H1 (cell line): Measurements from ENCODE around the gene TDRD9. TPM values are rescaled to one million over a fixed set of nuclear protein-coding genes. Genes with fewer than 3 reads are reported as not detected.

Experiments used
- CTCF ChIA-PET: fragments of 300-600 bp; sonication (Branson Sonifier 250); formaldehyde crosslinking; loops from one replicate; lab custom pipeline; 2021; ENCODE audit not compliant: partially characterized antibody; lab: Charles Lee
- POLR2A ChIA-PET: fragments of 300-600 bp; sonication (Branson Sonifier 250); formaldehyde crosslinking; loops from one replicate; lab custom pipeline; 2021; ENCODE audit warnings: inconsistent platforms; ENCODE audit not compliant: partially characterized antibody; lab: Charles Lee
- DNase-seq, 2 experiments: peaks; one replicate each; pipeline versions ENCODE4 v3.0.0 to v3.0.0-alpha.2; 2010 to 2022; ENCODE audit warnings: low spot score in 2 of 2, low read depth in 1 of 2, mixed read lengths in 1 of 2
- FAIRE-seq: peaks from 2 replicates; lab custom pipeline; 2011; peaks lifted over from hg19 to GRCh38; lab: Jason Lieb, UNC
- H2AFZ ChIP-seq: 2 replicates; pipeline ENCODE4 v1.8.1; 2012; ENCODE audit warnings: low read length, inconsistent platforms
- H2AK5ac ChIP-seq: 2 replicates; pipeline ENCODE4 v1.6.1; 2013; ENCODE audit warnings: low read depth, low read length
- H2BK120ac ChIP-seq: replicated peaks from 2 replicates; pipeline ENCODE3; 2013; ENCODE audit warnings: low read depth, low read length, inconsistent platforms
- H2BK12ac ChIP-seq: 2 replicates; pipeline ENCODE4 v1.6.1; 2013; ENCODE audit warnings: low read depth, low read length
- H2BK15ac ChIP-seq: 2 replicates; pipeline ENCODE4 v1.6.1; 2013; ENCODE audit warnings: low read length
- H2BK20ac ChIP-seq: 2 replicates; pipeline ENCODE4 v1.6.1; 2013; ENCODE audit warnings: low read length
- H2BK5ac ChIP-seq: 2 replicates; pipeline ENCODE4 v1.6.1; 2013; ENCODE audit warnings: low read depth, low read length
- H3K14ac ChIP-seq: 2 replicates; pipeline ENCODE4 v1.6.1; 2013; ENCODE audit warnings: inconsistent platforms; ENCODE audit not compliant: insufficient read length
- H3K18ac ChIP-seq: 2 replicates; pipeline ENCODE4 v1.6.1; 2013; ENCODE audit warnings: low read length; ENCODE audit errors: extremely low read depth
- H3K23ac ChIP-seq: 2 replicates; pipeline ENCODE4 v1.6.1; 2013; ENCODE audit warnings: inconsistent platforms; ENCODE audit not compliant: insufficient read length
- H3K23me2 ChIP-seq: 2 replicates; pipeline ENCODE4 v1.6.1; 2013; ENCODE audit warnings: low read depth, low read length
- H3K27ac ChIP-seq: 2 replicates; pipeline ENCODE4 v1.6.1; 2011; ENCODE audit warnings: low read depth, low read length, inconsistent platforms
- H3K27me3 ChIP-seq, 4 experiments: replicated peaks in 1 of 4; 1 replicate in 1 of 4; 2 replicates in 3 of 4; pipeline versions ENCODE4 v1.6.1 to v1.8.1; 2011 to 2013; ENCODE audit warnings: low read length in 3 of 4, mild to moderate bottlenecking in 3 of 4, inconsistent platforms in 2 of 4, mixed read lengths in 2 of 4, moderate library complexity in 1 of 4; ENCODE audit not compliant: control insufficient read depth in 3 of 4, insufficient read depth in 3 of 4; ENCODE audit errors: extremely low read depth in 1 of 4
- H3K36me3 ChIP-seq, 4 experiments: 2 replicates each; pipeline versions ENCODE4 v1.6.1 to v1.8.1; 2011 to 2013; ENCODE audit warnings: mild to moderate bottlenecking in 4 of 4, low read length in 3 of 4, moderate library complexity in 2 of 4, control low read depth in 1 of 4, inconsistent platforms in 1 of 4; ENCODE audit not compliant: insufficient read depth in 4 of 4, control insufficient read depth in 2 of 4
- H3K4ac ChIP-seq: replicated peaks from 2 replicates; pipeline ENCODE3; 2013; ENCODE audit warnings: low read length, low read depth, mixed read lengths, inconsistent platforms; ENCODE audit not compliant: insufficient read length
- H3K4me1 ChIP-seq, 4 experiments: replicated peaks in 1 of 4; 1 replicate in 1 of 4; 2 replicates in 3 of 4; pipeline versions ENCODE4 v1.6.1 to v1.8.1; 2011 to 2013; ENCODE audit warnings: low read length in 3 of 4, inconsistent platforms in 2 of 4, mixed read lengths in 1 of 4; ENCODE audit not compliant: insufficient read depth in 4 of 4, control insufficient read depth in 3 of 4
- H3K4me2 ChIP-seq, 2 experiments: 2 replicates each; pipeline versions ENCODE4 v1.6.1 to v1.8.1; 2011 to 2013; ENCODE audit warnings: low read depth in 2 of 2, low read length in 2 of 2, control low read depth in 1 of 2, inconsistent platforms in 1 of 2, mild to moderate bottlenecking in 1 of 2; ENCODE audit not compliant: insufficient read depth in 1 of 2
- H3K4me3 ChIP-seq, 4 experiments: fragments of 200-600, 300-600 bp in 1 of 4; sonication (generic), shearing (Covaris generic), sonication (Bioruptor Twin) in 1 of 4; 2 replicates each; pipeline versions ENCODE4 v1.5.1 to v1.8.1; 2011 to 2016; ENCODE audit warnings: low read length in 4 of 4, low read depth in 3 of 4, control low read depth in 2 of 4, inconsistent platforms in 2 of 4, mild to moderate bottlenecking in 2 of 4, mixed read lengths in 1 of 4, moderate library complexity in 1 of 4; ENCODE audit not compliant: insufficient read depth in 2 of 4; ENCODE audit errors: extremely low read depth in 1 of 4
- H3K56ac ChIP-seq: replicated peaks from 2 replicates; pipeline ENCODE3; 2013; ENCODE audit warnings: low read depth, mild to moderate bottlenecking, mixed read lengths, low read length, inconsistent platforms; ENCODE audit not compliant: insufficient read length
- H3K79me1 ChIP-seq: 2 replicates; pipeline ENCODE4 v1.6.1; 2013; ENCODE audit warnings: low read depth, low read length, control low read depth
- H3K79me2 ChIP-seq, 2 experiments: 2 replicates each; pipeline versions ENCODE4 v1.6.1 to v1.8.1; 2012 to 2013; ENCODE audit warnings: low read length in 2 of 2, mild to moderate bottlenecking in 2 of 2, inconsistent platforms in 1 of 2; ENCODE audit not compliant: insufficient read depth in 2 of 2, control insufficient read depth in 1 of 2
- H3K9ac ChIP-seq, 4 experiments: replicated peaks in 1 of 4; 1 replicate in 1 of 4; 2 replicates in 3 of 4; pipeline versions ENCODE4 v1.6.1 to v1.8.1; 2011 to 2013; ENCODE audit warnings: low read depth in 3 of 4, low read length in 3 of 4, control low read depth in 2 of 4, mild to moderate bottlenecking in 2 of 4, moderate library complexity in 2 of 4, inconsistent platforms in 1 of 4; ENCODE audit errors: extremely low read depth in 1 of 4
- H3K9me3 ChIP-seq, 2 experiments: 2 replicates each; pipeline versions ENCODE4 v1.6.1 to v1.8.1; 2012 to 2013; ENCODE audit warnings: mild to moderate bottlenecking in 2 of 2, moderate library complexity in 2 of 2, control low read depth in 1 of 2, inconsistent platforms in 1 of 2, low read depth in 1 of 2, low read length in 1 of 2, mixed read lengths in 1 of 2; ENCODE audit not compliant: insufficient read depth in 2 of 2
- H4K20me1 ChIP-seq, 2 experiments: replicated peaks in 1 of 2; 2 replicates each; pipeline versions ENCODE3 to v1.8.1; 2011 to 2013; ENCODE audit warnings: inconsistent platforms in 2 of 2, low read length in 2 of 2, mild to moderate bottlenecking in 1 of 2; ENCODE audit not compliant: insufficient read depth in 2 of 2, control insufficient read depth in 1 of 2
- H4K5ac ChIP-seq: 2 replicates; pipeline ENCODE4 v1.6.1; 2013; ENCODE audit warnings: low read length, low read depth, mixed read lengths, inconsistent platforms; ENCODE audit not compliant: insufficient read length
- H4K8ac ChIP-seq: 2 replicates; pipeline ENCODE4 v1.8.0; 2013; ENCODE audit warnings: mild to moderate bottlenecking, moderate library complexity, low read length, inconsistent platforms; ENCODE audit not compliant: insufficient read depth; ENCODE audit errors: extremely low read depth
- H4K91ac ChIP-seq: replicated peaks from 2 replicates; pipeline ENCODE3; 2013; ENCODE audit warnings: low read length, mixed read lengths, inconsistent platforms; ENCODE audit not compliant: insufficient read length
- BACH1 ChIP-seq: IDR thresholded peaks from 2 replicates; pipeline ENCODE4 v1.6.1; 2012; ENCODE audit warnings: low read length, improper control_type of control experiment
- CREB1 ChIP-seq: IDR thresholded peaks from 2 replicates; pipeline ENCODE4 v1.6.1; 2012; ENCODE audit warnings: inconsistent platforms
- EZH2 ChIP-seq: fragments of 200-600 bp; sonication (generic); IDR thresholded peaks from 2 replicates; pipeline ENCODE4 v1.7.1; 2012; ENCODE audit warnings: low read depth, mild to moderate bottlenecking, moderate library complexity, low read length, inconsistent platforms; ENCODE audit not compliant: severe bottlenecking
- FOSL1 ChIP-seq: IDR thresholded peaks from 2 replicates; pipeline ENCODE4 v1.6.1; 2011; ENCODE audit warnings: mild to moderate bottlenecking, low read depth, low read length, moderate library complexity; ENCODE audit not compliant: insufficient read depth
- HDAC2 ChIP-seq, 2 experiments: fragments of 300-600 bp in 1 of 2; sonication (generic) in 1 of 2; IDR thresholded peaks; 2 replicates each; pipeline ENCODE4 v1.6.1; 2011 to 2012; ENCODE audit warnings: low read depth in 2 of 2, low read length in 2 of 2, mild to moderate bottlenecking in 2 of 2, moderate library complexity in 2 of 2, borderline replicate concordance in 1 of 2, inconsistent platforms in 1 of 2
- HDAC6 ChIP-seq: IDR thresholded peaks from one replicate; pipeline ENCODE4 v1.7.1; 2012; ENCODE audit warnings: low read depth, mild to moderate bottlenecking, inconsistent platforms, low read length, moderate library complexity
- KDM5A ChIP-seq: fragments of 200-600 bp; IDR thresholded peaks from 2 replicates; pipeline ENCODE4 v1.7.1; 2012; ENCODE audit warnings: mild to moderate bottlenecking, low read length, inconsistent platforms, mixed read lengths
- PHF8 ChIP-seq: fragments of 200-600 bp; sonication (generic); conservative IDR thresholded peaks from 2 replicates; pipeline ENCODE4 v1.7.1; 2012; ENCODE audit warnings: low read depth, mild to moderate bottlenecking, inconsistent platforms, low read length, moderate library complexity
- SIN3A ChIP-seq, 2 experiments: IDR thresholded peaks in 1 of 2; conservative IDR thresholded peaks in 1 of 2; 2 replicates each; pipeline ENCODE4 v1.6.1; 2011 to 2012; ENCODE audit warnings: low read length in 2 of 2, improper control_type of control experiment in 1 of 2, low read depth in 1 of 2, mild to moderate bottlenecking in 1 of 2
- SIRT6 ChIP-seq: IDR thresholded peaks from one replicate; pipeline ENCODE4 v1.7.1; 2012; ENCODE audit warnings: low read length, inconsistent platforms
- TCF12 ChIP-seq: IDR thresholded peaks from 2 replicates; pipeline ENCODE4 v1.6.1; 2011; ENCODE audit warnings: low read depth, mild to moderate bottlenecking, low read length
- TEAD4 ChIP-seq: IDR thresholded peaks from 2 replicates; pipeline ENCODE4 v1.6.1; 2012; ENCODE audit warnings: low read depth, low read length, inconsistent platforms, mixed read lengths
- USF2 ChIP-seq: IDR thresholded peaks from 2 replicates; pipeline ENCODE4 v1.6.1; 2011; ENCODE audit warnings: low read length, improper control_type of control experiment
- WGBS, 2 experiments: shearing (Covaris generic) in 1 of 2; methylation state at CpG; one replicate each; pipeline versions ENCODE4 v1.1.6 to v1.1.7; 2013 to 2015; ENCODE audit warnings: low lambda C conversion rate in 2 of 2, mixed read lengths in 2 of 2, inconsistent platforms in 1 of 2, low coverage in 1 of 2, missing lambda C conversion rate in 1 of 2; ENCODE audit not compliant: insufficient replicate concordance in 2 of 2, insufficient coverage in 1 of 2, insufficient read length in 1 of 2; ENCODE audit errors: extremely low coverage in 1 of 2, missing lambda C conversion rate in 1 of 2; 5-methylcytosine and 5-hydroxymethylcytosine counted together
- polyA plus RNA-seq, 7 experiments: library from polyadenylated mRNA; depleted of rRNA in 3 of 7; stranded (reverse) in 5 of 7; unstranded in 2 of 7; fragments of >200 nt in 5 of 7; fragments of 200-250 nt in 2 of 7; gene quantifications; 1 replicate in 5 of 7; 2 replicates in 1 of 7; 4 replicates in 1 of 7; pipeline versions ENCODE4 v1.2.1 to v1.2.3, GENCODE V29; 2011 to 2013; ENCODE audit warnings: missing spikeins in 2 of 7, mixed read lengths in 2 of 7
- total RNA-seq: library from RNA; stranded (reverse); fragmentation: NEBNext Ultra II Directional; extraction: Animal tissue kit (Norgen Biotek cat#: 25700); gene quantifications from 2 replicates; pipeline ENCODE4 v1.2.1, GENCODE V29; 2021

The TDRD9 gene
- total and polyA plus RNA-seq, 2 of the 8 experiments (the other 6 are each of a cell fraction or from before 2014, with no cell fraction given) = not detected

- no peak overlapping the region for H4K5ac ChIP-seq
- ChIA-PET CTCF (interaction anchor here (0.8 to 1.9 kb wide), 7 partner anchors 10 to 133 kb away, joined by 3 to 8 read pairs (median 4); no protein-coding TSS in a partner anchor), POLR2A (interaction anchor here (1.2 kb wide), 1 partner anchor 11 kb away, joined by 3 read pairs; no protein-coding TSS in a partner anchor)
- no peak overlapping the region for H2BK5ac ChIP-seq
- H3K9me3 ChIP-seq = no peaks in the 10 kb centered on the region
- no peak overlapping the region for H3K27ac ChIP-seq
- H3K4ac ChIP-seq = no peak overlapping the region
- H3K4me1 ChIP-seq = no peaks in the 10 kb centered on the region
- 86% methylated on average over 7 of the region's 7 CpGs; no CpG with 5 or more reads in 1 of the 2 experiments for WGBS, 2 experiments
- H3K14ac ChIP-seq = no peak overlapping the region
- H3K36me3 ChIP-seq = no peaks in the 10 kb centered on the region
- H3K9ac ChIP-seq = no peak overlapping the region
- FAIRE-seq (no peak), DNase-seq (no peak)
- no peak overlapping the region for H2AFZ ChIP-seq
- no peak overlapping the region for H3K4me2 ChIP-seq
- H2BK120ac ChIP-seq = no peak overlapping the region
- no peak overlapping the region for H4K8ac ChIP-seq
- H2BK12ac ChIP-seq = no peak overlapping the region
- H2BK15ac ChIP-seq = no peak overlapping the region
- no peak overlapping the region for H2AK5ac ChIP-seq
- no peak overlapping the region for H2BK20ac ChIP-seq
- no peak overlapping the region for H3K56ac ChIP-seq
- no peak overlapping the region for H3K18ac ChIP-seq
- no peaks in the 10 kb centered on the region for H4K20me1 ChIP-seq
- H3K23ac ChIP-seq = no peak overlapping the region
- no peak overlapping the region for H4K91ac ChIP-seq
- peaks cover 0 to 1% (median 0%) of the 10 kb centered on the region in 4 experiments; a peak in 1 of 7 replicates for H3K27me3 ChIP-seq
- H3K4me3 ChIP-seq = no peak overlapping the region
- no peaks in the 10 kb centered on the region for H3K79me2 ChIP-seq
- no peaks in the 10 kb centered on the region for H3K79me1 ChIP-seq
- no peaks in the 10 kb centered on the region for H3K23me2 ChIP-seq
- TF ChIP-seq SIRT6 (no peak), PHF8 (no peak), HDAC6 (no peak), USF2 (no peak), EZH2 (no peak), SIN3A (conservative IDR thresholded peaks at IDR 0.05 in 1 of 2, IDR thresholded peaks at IDR 0.05 in 1 of 2; ENCODE audit: low read depth in 1 of 2, low read length in 2 of 2) (no peak), TCF12 (no peak), BACH1 (no peak), CREB1 (no peak), TEAD4 (no peak), KDM5A (no peak), FOSL1 (no peak), HDAC2 (IDR thresholded peaks at IDR 0.05; ENCODE audit: borderline replicate concordance in 1 of 2, low read depth in 2 of 2, low read length in 2 of 2) (no peak)
Measured at GRCh38 chr14:103941462-103941861, 13.2 kb downstream of the TDRD9 start.
